DMS53 treated with DMSO at 0.1 percent for 48 hours (cell line): ENCODE measurements around the gene JSRP1.

Experiments used
- DNase-seq: peaks from one replicate; lab custom pipeline; 2025; ENCODE audit not compliant: unreplicated experiment; lab: John Stamatoyannopoulos, UW

Gene JSRP1

GRCh38 chr19:2247433-2248101, 8.7 kb downstream of the JSRP1 start:
- no peak for DNase-seq

GRCh38 chr19:2246801-2247361, 9.3 kb downstream of the JSRP1 start:
- no peak for DNase-seq

GRCh38 chr19:2246014-2246620, 10.1 kb downstream of the JSRP1 start:
- no peak for DNase-seq

- no peak for DNase-seq
These were observed 10.9 kb downstream of the JSRP1 start for GRCh38 chr19:2245273-2245672.

GRCh38 chr19:2244486-2244885, 11.7 kb downstream of the JSRP1 start:
- no peak for DNase-seq

- DNase-seq: no peak
These were observed 12.1 kb downstream of the JSRP1 start for GRCh38 chr19:2244125-2244411.

- no peak for DNase-seq
These were observed 12.7 kb downstream of the JSRP1 start for GRCh38 chr19:2243274-2244124.

- no peak for DNase-seq
These were observed 13.4 kb downstream of the JSRP1 start for GRCh38 chr19:2242816-2243215.

GRCh38 chr19:2242092-2242537, 14.1 kb downstream of the JSRP1 start:
- DNase-seq: no peak

GRCh38 chr19:2240881-2241760, 15.1 kb downstream of the JSRP1 start:
- no peak for DNase-seq

- no peak for DNase-seq
These were observed 16.1 kb downstream of the JSRP1 start for GRCh38 chr19:2239771-2240770.

GRCh38 chr19:2239173-2239572, 17.0 kb downstream of the JSRP1 start:
- DNase-seq: no peak

- DNase-seq: no peak
These were observed 18.4 kb downstream of the JSRP1 start for GRCh38 chr19:2237869-2238153.

- no peak for DNase-seq
These were observed 19.0 kb downstream of the JSRP1 start for GRCh38 chr19:2237051-2237868.

GRCh38 chr19:2236314-2237050, 19.7 kb downstream of the JSRP1 start, which contains the start of the genes PLEKHJ1 and SF3A2:
Gene PLEKHJ1 (minus strand): TSS chr19:2236329. CDS start chr19:2236248, 81 bp downstream.
Gene SF3A2 (plus strand): TSS chr19:2236824. CDS start chr19:2243419, 6,595 bp downstream.
- peak; percentile 86 for DNase-seq

- DNase-seq: no peak
These were observed 20.2 kb downstream of the JSRP1 start for GRCh38 chr19:2236064-2236313.

- no peak for DNase-seq
These were observed 20.7 kb downstream of the JSRP1 start for GRCh38 chr19:2235381-2236063.

- DNase-seq: no peak
These were observed 21.2 kb downstream of the JSRP1 start for GRCh38 chr19:2234996-2235380.
